Measurements from ENCODE around the gene PFDN2. TPM values are rescaled to one million over a fixed set of nuclear protein-coding genes. Genes with fewer than 3 reads are reported as not detected.

Gene PFDN2
- total and polyA plus RNA-seq, 8 donors = 42.5 to 57.0 (median 51.8) TPM

GRCh38 chr1:161160671-161161145, 42.9 kb upstream of the PFDN2 start:
- no peak for TF ChIP-seq CTCF (IDR thresholded peaks at IDR 0.05)
- intact Hi-C loops (cut with DNase I) = no loop called here
- peaks cover 0 to 57% of the 10 kb centered on the region in 2 donors for H3K36me3 ChIP-seq

DNA sequence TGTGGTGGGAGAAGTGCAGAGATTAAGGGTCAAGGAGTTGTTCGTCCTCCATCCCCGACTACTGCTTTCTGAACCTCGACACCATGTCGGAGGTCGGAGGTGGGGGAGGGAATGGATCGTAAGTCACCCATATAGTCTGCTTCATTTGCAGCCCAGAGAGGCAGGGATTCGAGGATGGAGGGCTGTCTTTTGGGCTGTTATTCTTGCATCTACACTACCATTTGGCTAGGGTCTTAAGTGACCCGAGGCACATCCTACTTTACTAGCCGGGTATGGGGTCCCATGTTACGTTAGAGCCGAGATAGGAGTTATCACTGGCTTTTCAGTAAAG, 42.0 kb upstream of the PFDN2 start:
- H3K9me3 ChIP-seq = no peaks in the 10 kb centered on the region
- DNase-seq (no peak), ATAC-seq (no peak)
- no peak for TF ChIP-seq CTCF (IDR thresholded peaks at IDR 0.05)
- peak overlapping the region; percentile 82 to 83 for H3K27ac ChIP-seq
- intact Hi-C loops (cut with DNase I) = no loop called here
- peak overlapping the region; percentile 81 to 91 for H3K4me3 ChIP-seq
- H3K36me3 ChIP-seq = peaks cover 0 to 55% of the 10 kb centered on the region in 2 donors
- H3K4me1 ChIP-seq = peaks cover 10 to 38% of the 10 kb centered on the region in 2 donors
- H3K27me3 ChIP-seq = no peaks in the 10 kb centered on the region

More at GRCh38 chr1:161160671-161161145, 42.9 kb upstream of the PFDN2 start:
- Histone ChIP-seq H3K4me3 (peak overlapping the region in 1 of 2 donors; percentile 81), H3K27ac (no peak overlapping the region), H3K27me3 (no peaks in the 10 kb centered on the region), H3K4me1 (peaks cover 10 to 38% of the 10 kb centered on the region in 2 donors), H3K9me3 (no peaks in the 10 kb centered on the region)
- DNase-seq (no peak), ATAC-seq (no peak)

GRCh38 chr1:161159087-161159912, 41.5 kb upstream of the PFDN2 start, which contains the start of gene USP21:
USP21 (plus strand) TSS chr1:161159500; CDS start chr1:161160641, 1,141 bp downstream.
- intact Hi-C loops (cut with DNase I) = no loop called here

GRCh38 chr1:161158316-161159010, 40.6 kb upstream of the PFDN2 start:
- Histone ChIP-seq H3K27ac (peak overlapping the region; percentile 82 to 83), H3K36me3 (peaks cover 0 to 43% of the 10 kb centered on the region in 2 donors), H3K4me1 (peaks cover 10 to 44% of the 10 kb centered on the region in 2 donors), H3K9me3 (no peaks in the 10 kb centered on the region), H3K4me3 (peak overlapping the region; percentile 81 to 91), H3K27me3 (no peaks in the 10 kb centered on the region)
- DNase-seq = no peak
- no peak for TF ChIP-seq CTCF (IDR thresholded peaks at IDR 0.05)
- ATAC-seq = no peak
- intact Hi-C loops (cut with DNase I) = no loop called here

More at GRCh38 chr1:161159087-161159912, 41.5 kb upstream of the PFDN2 start, which contains the start of gene USP21:
- Histone ChIP-seq H3K9me3 (no peaks in the 10 kb centered on the region), H3K27me3 (no peaks in the 10 kb centered on the region), H3K36me3 (peaks cover 0 to 49% of the 10 kb centered on the region in 2 donors), H3K4me1 (peaks cover 10 to 43% of the 10 kb centered on the region in 2 donors), H3K4me3 (peak within 1 kb of the TSS; percentile 81 to 91), H3K27ac (peak within 1 kb of the TSS; percentile 82 to 83)
- peak; percentile 98 for ATAC-seq
- peak; percentile 93 to 98 (median 94) for DNase-seq
- TF ChIP-seq CTCF (IDR thresholded peaks at IDR 0.05) = no peak

DNA sequence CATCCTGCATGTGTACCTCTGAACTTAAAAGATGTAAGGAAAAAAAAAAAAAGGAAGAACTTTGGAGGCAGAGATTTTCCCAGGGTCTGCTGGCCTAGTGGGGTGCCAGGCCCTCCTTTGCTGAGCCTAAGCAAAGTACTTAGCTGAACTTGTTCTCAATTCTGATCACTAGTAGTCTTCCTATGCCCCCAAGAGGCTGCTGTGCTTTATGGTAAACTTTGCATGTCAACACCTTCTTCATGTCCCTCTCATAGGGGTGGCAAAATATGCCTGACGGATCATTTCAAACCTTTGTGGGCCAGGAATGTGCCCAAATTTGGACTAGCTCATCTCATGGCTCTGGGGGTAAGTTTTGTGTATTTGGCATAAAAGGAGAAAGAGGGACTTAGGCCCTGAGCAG, 40.0 kb upstream of the PFDN2 start:
- intact Hi-C loops (cut with DNase I) = no loop called here
- Histone ChIP-seq H3K4me1 (peaks cover 10 to 48% of the 10 kb centered on the region in 2 donors), H3K27me3 (no peaks in the 10 kb centered on the region), H3K27ac (no peak overlapping the region), H3K36me3 (peaks cover 0 to 37% of the 10 kb centered on the region in 2 donors), H3K9me3 (no peaks in the 10 kb centered on the region), H3K4me3 (no peak overlapping the region)
- TF ChIP-seq CTCF (IDR thresholded peaks at IDR 0.05) = no peak
- DNase-seq (no peak), ATAC-seq (no peak)
